Body of pancreas (tissue), 4 donors: ENCODE data around the gene PDE6B. TPM values are rescaled to one million over a fixed set of nuclear protein-coding genes. Genes with fewer than 3 reads are reported as not detected.

ENCODE experiments used
- ATAC-seq: fragments of 150-250 bp; one replicate; pipeline ENCODE4 v1.9.1; 2016
- DNase-seq, 4 donors: peaks; one replicate each; pipeline ENCODE4 v3.0.0-alpha.2; 2019
- H3K27ac ChIP-seq, 4 donors: fragments of 200-600 bp; sonication (generic); 1 replicate in 3 of 4; 2 replicates in 1 of 4; pipeline versions ENCODE4 v1.5.1 to v1.6.1; 2016 to 2019; ENCODE audit warnings: mild to moderate bottlenecking in 1 of 4, mixed read lengths in 1 of 4, moderate library complexity in 1 of 4
- H3K27me3 ChIP-seq, 2 donors: fragments of 200-600 bp; sonication (generic); one replicate each; pipeline ENCODE4 v1.6.0; 2016; ENCODE audit warnings: mild to moderate bottlenecking in 1 of 2
- H3K36me3 ChIP-seq, 2 donors: fragments of 200-600 bp; sonication (generic); replicated peaks in 1 of 2; 2 replicates each; pipeline ENCODE4 v1.5.1; 2016; ENCODE audit warnings: low read depth in 2 of 2; ENCODE audit not compliant: insufficient read depth in 1 of 2
- H3K4me1 ChIP-seq: fragments of 200-600 bp; sonication (generic); one replicate; pipeline ENCODE4 v1.6.0; 2016
- H3K4me3 ChIP-seq, 2 donors: fragments of 200-600 bp; sonication (generic); 1 replicate in 1 of 2; 2 replicates in 1 of 2; pipeline ENCODE4 v1.5.1; 2016 to 2019
- H3K9me3 ChIP-seq, 3 donors: fragments of 200-600 bp; sonication (generic); 1 replicate in 2 of 3; 2 replicates in 1 of 3; pipeline ENCODE4 v1.5.1; 2016
- POLR2A ChIP-seq, 3 donors: fragments of 450-650 bp; IDR thresholded peaks; one replicate each; pipeline ENCODE4 v1.6.1; 2016; ENCODE audit warnings: antibody characterized with exemption in 3 of 3, mild to moderate bottlenecking in 2 of 3
- WGBS, 2 donors: methylation state at CpG; one replicate each; pipeline ENCODE4 v1.1.5; 2017; 5-methylcytosine and 5-hydroxymethylcytosine counted together
- intact Hi-C: fragments of 100-400 bp; cut with DNase I; formaldehyde crosslinking; loops from one replicate; pipeline ENCODE4 v1.15.1; 2023
- total RNA-seq, 2 donors: library from RNA; depleted of rRNA; stranded (reverse); fragments of >200 nt; gene quantifications; one replicate each; pipeline ENCODE4 v1.1.0, GENCODE V29; 2016
- TF ChIP-seq, protein P1 (sequence below), 7 experiments: fragments of 450-650 bp in 4 of 7; fragments of 200-600 bp in 3 of 7; sonication (generic) in 3 of 7; IDR thresholded peaks; one replicate each; pipeline ENCODE4 v1.5.1; 2016 to 2019; ENCODE audit warnings: antibody characterized with exemption in 7 of 7

Gene PDE6B
- total RNA-seq, 2 donors from 2014 or later: 0.26 TPM; not detected in 1

DNA sequence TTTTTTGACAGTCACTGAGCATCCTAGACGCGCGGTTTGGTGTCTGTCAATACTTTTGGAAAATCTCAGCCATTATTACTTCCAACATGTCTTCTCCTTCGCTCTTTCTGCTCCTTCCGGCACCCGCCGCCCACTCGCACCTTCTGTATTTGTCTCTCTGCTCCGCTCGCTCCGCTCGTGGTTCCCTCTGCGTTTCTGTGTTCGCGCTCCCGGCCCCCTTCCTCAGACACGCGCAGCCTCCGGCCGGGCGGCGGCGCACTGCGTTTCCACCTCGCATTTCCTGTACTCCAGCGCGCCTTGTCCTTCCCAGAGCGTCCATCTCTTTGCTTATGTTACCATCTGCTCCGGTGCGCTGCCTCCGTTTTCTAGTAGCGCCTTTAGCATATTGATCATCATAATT is 21.1 kb downstream of the PDE6B start:
- H3K27me3 ChIP-seq: peaks cover 0 to 10% of the 10 kb centered on the region in 2 donors
- intact Hi-C loops: no loop called here
- no peaks in the 10 kb centered on the region for H3K9me3 ChIP-seq
- TF ChIP-seq, protein P1, sequence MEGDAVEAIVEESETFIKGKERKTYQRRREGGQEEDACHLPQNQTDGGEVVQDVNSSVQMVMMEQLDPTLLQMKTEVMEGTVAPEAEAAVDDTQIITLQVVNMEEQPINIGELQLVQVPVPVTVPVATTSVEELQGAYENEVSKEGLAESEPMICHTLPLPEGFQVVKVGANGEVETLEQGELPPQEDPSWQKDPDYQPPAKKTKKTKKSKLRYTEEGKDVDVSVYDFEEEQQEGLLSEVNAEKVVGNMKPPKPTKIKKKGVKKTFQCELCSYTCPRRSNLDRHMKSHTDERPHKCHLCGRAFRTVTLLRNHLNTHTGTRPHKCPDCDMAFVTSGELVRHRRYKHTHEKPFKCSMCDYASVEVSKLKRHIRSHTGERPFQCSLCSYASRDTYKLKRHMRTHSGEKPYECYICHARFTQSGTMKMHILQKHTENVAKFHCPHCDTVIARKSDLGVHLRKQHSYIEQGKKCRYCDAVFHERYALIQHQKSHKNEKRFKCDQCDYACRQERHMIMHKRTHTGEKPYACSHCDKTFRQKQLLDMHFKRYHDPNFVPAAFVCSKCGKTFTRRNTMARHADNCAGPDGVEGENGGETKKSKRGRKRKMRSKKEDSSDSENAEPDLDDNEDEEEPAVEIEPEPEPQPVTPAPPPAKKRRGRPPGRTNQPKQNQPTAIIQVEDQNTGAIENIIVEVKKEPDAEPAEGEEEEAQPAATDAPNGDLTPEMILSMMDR (IDR thresholded peaks at IDR 0.05): no peak
- TF ChIP-seq POLR2A (IDR thresholded peaks at IDR 0.05): no peak
- 68 to 76% methylated on average over 32 of the region's 32 CpGs for WGBS, 2 donors
- no peak overlapping the region for H3K4me3 ChIP-seq
- H3K36me3 ChIP-seq: no peaks in the 10 kb centered on the region
- no peak for DNase-seq
- no peak overlapping the region for H3K27ac ChIP-seq
- no peak for ATAC-seq
- H3K4me1 ChIP-seq: no peaks in the 10 kb centered on the region

DNA sequence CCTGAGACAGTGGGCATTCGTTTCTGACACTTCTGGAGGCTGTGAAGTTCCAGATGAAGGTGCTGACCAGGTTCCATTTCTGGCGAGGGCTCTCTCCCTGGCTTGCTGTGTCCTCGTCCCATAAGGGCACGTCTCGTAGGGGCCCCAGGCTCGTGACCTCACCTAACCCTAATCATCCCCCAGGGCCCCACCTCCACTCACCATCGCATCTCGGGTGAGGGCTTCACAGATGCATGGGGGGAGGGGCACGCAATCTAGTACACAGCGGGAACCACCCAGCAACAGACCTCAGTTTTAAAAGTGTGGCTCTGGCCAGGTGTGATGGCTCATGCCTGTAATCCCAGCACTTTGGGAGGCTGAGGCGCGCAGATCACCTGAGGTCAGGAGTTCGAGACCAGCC is 22.1 kb downstream of the PDE6B start:
- 53 to 59% methylated on average over 11 to 13 of the region's 13 CpGs for WGBS, 2 donors
- ATAC-seq (no peak), DNase-seq (no peak)

DNA sequence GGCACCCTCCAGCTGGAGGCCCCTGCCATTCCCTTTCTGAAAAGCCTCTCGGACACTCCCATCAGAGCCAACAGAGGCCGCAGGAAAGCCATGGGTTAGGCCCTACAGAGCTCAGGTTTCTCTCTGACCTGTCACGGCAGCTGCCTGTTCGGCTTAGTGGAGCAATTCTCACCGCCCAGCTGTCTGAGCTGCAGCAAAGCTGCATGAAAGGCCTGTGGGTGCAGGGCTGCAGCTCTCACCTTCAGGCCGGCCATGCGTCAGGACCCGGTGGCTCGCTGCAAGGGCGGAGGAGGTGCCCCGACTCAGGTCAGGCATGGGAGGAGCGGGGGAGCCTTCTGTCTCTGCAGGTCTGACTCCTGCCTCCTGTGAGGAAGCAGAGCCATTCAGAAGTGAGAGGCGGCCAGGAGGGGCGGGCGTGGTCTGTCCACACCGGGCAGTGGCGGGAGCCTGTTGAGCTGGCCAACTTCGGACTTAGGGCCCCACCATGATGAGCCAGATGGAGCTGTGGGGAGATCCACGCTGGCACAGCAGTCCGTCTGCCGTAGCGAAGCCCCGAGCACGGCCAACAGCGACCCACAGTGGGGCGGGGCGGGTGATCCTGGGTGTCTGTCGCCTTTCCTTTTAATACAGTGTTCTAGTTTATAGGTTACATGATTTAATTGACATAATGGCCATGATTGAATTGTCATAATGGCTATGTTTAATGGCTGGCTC is 23.4 kb downstream of the PDE6B start:
- no peak for ATAC-seq
- Histone ChIP-seq H3K9me3 (no peaks in the 10 kb centered on the region), H3K4me3 (no peak overlapping the region), H3K4me1 (no peaks in the 10 kb centered on the region), H3K36me3 (no peaks in the 10 kb centered on the region), H3K27me3 (peaks cover 0 to 10% of the 10 kb centered on the region in 2 donors), H3K27ac (no peak overlapping the region)
- intact Hi-C loops: no loop called here
- no peak for TF ChIP-seq POLR2A (IDR thresholded peaks at IDR 0.05)
- TF ChIP-seq, protein P1 (IDR thresholded peaks at IDR 0.05): no peak
- 77% methylated on average over 24 of the region's 28 CpGs; no CpG with 5 or more reads in 1 of the 2 donors for WGBS, 2 donors
- DNase-seq: no peak

More for the DNA sequence above, 22.1 kb downstream of the PDE6B start:
- H3K4me1 ChIP-seq: no peaks in the 10 kb centered on the region
- no peak overlapping the region for H3K27ac ChIP-seq
- no peak overlapping the region for H3K4me3 ChIP-seq
- intact Hi-C loops: no loop called here
- TF ChIP-seq POLR2A (IDR thresholded peaks at IDR 0.05): no peak
- TF ChIP-seq, protein P1 (IDR thresholded peaks at IDR 0.05): no peak
- peaks cover 0 to 10% of the 10 kb centered on the region in 2 donors for H3K27me3 ChIP-seq
- H3K9me3 ChIP-seq: no peaks in the 10 kb centered on the region
- H3K36me3 ChIP-seq: no peaks in the 10 kb centered on the region

DNA sequence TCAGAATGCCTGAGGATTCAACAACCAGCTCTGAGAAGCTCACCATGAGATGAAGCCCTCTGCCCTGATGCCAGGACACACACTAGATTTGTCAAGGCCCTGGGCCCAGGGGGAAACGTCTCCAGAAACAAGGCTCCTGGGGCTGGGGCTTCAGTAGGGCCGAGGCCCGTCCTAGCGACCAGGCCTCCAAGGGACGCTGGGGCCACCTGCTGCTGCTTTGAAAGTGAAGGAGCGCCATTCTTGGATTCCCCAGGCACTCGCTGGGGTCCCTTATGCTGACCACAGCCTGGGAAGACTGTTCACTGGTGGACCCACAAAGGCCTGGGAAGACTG is 23.9 kb downstream of the PDE6B start:
- intact Hi-C loops: no loop called here
- H3K9me3 ChIP-seq: no peaks in the 10 kb centered on the region
- no peak for TF ChIP-seq POLR2A (IDR thresholded peaks at IDR 0.05)
- TF ChIP-seq, protein P1 (IDR thresholded peaks at IDR 0.05): no peak
- no peak overlapping the region for H3K4me3 ChIP-seq
- no peak for ATAC-seq
- H3K27ac ChIP-seq: no peak overlapping the region
- no peaks in the 10 kb centered on the region for H3K4me1 ChIP-seq
- 82% methylated on average over 7 of the region's 7 CpGs; no CpG with 5 or more reads in 1 of the 2 donors for WGBS, 2 donors
- DNase-seq: no peak
- H3K27me3 ChIP-seq: peaks cover 0 to 10% of the 10 kb centered on the region in 2 donors
- H3K36me3 ChIP-seq: no peaks in the 10 kb centered on the region

DNA sequence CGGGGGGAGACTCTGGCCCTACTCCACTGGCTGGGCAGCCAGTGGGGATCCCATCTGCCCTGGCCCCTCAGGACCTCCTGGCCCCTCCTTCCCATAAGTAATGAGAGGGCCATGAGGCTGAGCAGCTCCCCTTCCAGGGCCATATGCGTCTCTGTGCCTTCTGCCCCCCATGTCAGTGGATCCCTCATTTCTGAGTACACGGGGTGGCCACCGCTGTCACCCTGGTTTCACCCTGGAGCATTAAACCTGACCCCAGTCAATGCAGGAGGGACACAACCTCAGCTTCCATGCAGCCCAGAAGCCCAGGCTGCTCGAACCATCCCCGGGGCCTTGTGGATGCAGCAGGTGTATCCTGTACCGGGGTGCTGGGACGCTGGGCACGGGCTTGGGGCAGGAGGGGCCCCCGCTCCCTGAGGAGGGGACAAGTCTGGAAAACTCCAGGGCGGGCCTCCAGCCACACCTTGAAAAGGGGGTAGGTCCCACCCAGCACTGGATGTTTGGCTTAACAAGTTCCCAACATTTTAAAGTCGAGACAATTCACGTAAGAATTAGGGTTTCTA is 24.5 kb downstream of the PDE6B start:
- peaks cover 0 to 10% of the 10 kb centered on the region in 2 donors for H3K27me3 ChIP-seq
- no peak for TF ChIP-seq POLR2A (IDR thresholded peaks at IDR 0.05)
- TF ChIP-seq, protein P1 (IDR thresholded peaks at IDR 0.05): no peak
- DNase-seq (no peak), ATAC-seq (no peak)
- no peaks in the 10 kb centered on the region for H3K9me3 ChIP-seq
- 86 to 88% methylated on average over 3 to 12 of the region's 13 CpGs for WGBS, 2 donors
- H3K27ac ChIP-seq: no peak overlapping the region
- no peaks in the 10 kb centered on the region for H3K4me1 ChIP-seq
- no peaks in the 10 kb centered on the region for H3K36me3 ChIP-seq
- intact Hi-C loops: no loop called here
- H3K4me3 ChIP-seq: no peak overlapping the region
